NCI-H187 (cell line): Measurements from ENCODE around the gene KCTD1.

Experiments used
- DNase-seq, 2 experiments: peaks; one replicate each; lab custom pipeline; 2025; lab: John Stamatoyannopoulos, UW

The KCTD1 gene

GRCh38 chr18:26425148-26425531, 123.2 kb downstream of the KCTD1 start:
- DNase-seq = no peak

DNA sequence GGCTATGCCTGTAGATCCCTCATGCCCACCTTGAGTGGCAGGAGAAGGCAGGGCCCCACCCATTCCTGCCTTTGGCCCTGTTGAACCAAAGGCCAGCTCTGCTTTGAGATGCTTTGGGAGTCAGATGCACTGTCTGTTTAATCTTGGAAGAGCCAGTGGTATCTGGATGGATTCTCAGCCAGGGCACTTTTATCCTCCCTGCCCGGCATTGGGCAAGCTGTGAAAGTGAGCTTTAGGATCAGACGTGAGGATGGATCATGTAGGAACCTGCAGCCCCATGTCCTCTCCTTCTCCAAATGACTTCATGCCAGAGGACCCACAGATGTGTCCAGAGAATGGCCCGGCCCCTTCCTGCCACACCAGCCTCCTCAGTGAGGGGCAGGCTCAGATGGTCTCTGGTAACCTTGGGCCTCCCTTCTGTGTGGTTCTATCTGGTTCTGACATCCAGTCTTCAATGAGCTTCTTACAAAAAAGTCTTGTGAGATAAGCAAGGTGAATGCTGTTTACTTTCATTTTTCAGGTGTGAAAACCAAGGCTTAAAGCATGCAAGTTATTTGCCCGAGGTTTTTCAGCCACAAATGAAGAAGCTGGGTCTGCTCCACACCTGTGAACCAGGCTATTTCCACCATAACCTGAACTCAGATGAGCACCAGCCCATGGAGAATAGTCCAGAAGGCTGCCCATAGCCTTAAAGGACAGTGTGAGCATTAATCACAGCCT, 123.8 kb downstream of the KCTD1 start:
- DNase-seq = no peak

DNA sequence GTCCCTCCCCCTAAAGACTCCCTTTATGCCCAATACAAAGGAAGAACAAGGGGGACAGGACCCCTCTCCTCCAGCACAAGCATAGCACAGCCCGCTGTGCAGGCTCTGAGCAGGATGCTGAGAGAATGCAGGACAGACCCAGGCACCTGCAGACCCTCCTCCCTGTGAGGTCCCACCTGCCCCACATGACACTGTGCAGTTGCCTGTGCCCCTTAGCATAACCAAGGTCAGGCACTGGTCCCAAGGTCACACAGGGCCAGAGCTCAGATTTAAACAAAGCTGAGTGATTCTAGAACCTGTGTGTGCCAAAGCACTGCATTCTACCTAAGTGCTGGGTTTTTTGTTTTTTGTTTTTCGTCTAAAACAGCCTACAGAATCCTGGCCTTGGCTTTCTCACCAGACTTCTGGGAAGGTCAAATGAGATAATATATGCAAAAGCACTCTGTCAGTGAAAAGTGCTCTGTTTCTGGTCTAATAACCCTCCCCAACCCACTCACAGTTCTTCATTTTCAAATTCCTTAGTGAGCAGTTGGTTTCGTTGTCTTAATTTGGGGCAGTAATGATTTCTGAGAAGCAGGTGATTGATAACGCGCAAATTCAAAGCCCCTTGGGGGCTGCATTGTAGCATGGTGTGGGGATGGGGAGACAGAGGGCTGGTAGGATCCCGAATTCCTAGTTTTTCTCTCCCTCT, 125.7 kb downstream of the KCTD1 start:
- no peak for DNase-seq

GRCh38 chr18:26421931-26422330, 126.4 kb downstream of the KCTD1 start:
- no peak for DNase-seq

DNA sequence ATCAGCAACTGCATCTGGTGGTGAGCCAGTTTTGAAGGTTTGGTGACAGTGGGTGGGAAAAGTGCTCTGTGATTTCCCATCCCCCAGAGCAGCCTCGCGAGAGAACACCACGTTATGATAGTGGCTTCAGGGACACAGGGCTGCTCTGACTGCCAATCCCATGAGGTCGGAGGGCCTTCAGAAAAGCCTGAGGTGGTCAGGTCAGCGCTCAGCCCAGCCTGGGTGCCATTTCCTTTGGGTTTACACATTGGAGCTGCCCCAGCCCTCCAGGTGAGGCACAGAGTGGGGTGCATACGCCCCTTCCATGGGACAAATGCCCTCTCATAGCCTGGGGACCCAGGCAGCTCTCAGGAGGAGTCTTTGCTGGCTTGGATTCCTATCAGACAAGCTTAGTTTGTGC, 126.8 kb downstream of the KCTD1 start:
- DNase-seq = no peak

GRCh38 chr18:26419746-26420145, 128.6 kb downstream of the KCTD1 start:
- no peak for DNase-seq

DNA sequence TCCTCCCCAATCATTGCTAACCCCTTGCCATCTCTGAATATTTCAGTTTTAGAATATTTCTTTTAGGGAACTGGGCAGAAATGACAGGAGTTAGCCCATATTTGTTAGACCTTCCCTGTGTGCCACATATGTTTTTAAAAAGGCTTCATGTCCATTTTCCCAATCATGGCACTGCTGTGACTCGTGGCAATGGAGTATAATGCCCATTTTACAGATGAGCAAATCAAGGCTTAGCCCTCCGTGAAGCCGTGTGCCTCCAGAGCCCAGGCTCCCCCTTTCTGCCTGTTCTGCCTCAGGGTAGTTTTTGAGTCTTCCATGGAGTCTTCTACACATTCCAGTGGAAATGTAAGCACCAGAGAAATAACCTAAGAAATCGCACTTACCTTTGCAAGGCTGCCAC, 130.1 kb downstream of the KCTD1 start:
- no peak for DNase-seq

DNA sequence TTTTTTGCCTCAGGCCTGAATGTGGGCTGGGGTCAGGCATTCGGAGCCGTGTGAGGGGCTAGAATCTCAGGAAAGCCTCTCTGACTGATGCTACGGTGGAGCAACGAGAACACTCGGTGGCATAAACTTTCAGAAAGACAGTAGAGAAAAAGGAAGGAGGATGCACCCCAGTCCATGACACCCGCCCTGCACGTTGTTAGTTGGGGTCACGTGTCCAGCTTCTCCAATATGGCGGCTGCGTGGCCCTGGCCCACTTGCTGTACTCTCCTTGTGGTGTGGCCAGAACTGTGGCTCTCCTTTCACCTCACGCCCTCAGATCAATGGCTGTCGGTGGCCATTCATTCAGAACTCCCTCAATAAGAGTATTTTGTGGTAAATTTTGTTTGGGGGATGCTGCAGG, 131.2 kb downstream of the KCTD1 start:
- DNase-seq = no peak

GRCh38 chr18:26416652-26417150, 131.7 kb downstream of the KCTD1 start:
- DNase-seq = no peak

DNA sequence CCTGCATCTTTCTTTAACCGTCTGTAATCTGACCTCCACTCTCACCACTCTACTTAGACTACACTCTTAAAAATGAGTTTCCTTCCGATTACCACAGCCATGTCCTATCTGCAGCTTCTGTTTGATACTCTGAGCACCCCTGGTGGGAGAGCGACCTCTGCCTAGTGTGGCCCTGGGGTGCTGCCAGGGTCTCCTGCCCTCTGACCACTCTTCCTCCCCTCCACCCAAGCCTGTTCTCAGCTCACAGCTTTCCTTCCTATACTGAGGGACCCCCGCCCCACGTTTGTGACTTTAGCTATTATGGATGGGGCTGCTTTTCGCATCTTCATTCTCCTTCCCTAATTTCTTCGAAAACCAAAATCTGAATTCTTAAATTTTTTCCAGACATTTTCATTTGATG, 132.7 kb downstream of the KCTD1 start:
- DNase-seq = no peak

DNA sequence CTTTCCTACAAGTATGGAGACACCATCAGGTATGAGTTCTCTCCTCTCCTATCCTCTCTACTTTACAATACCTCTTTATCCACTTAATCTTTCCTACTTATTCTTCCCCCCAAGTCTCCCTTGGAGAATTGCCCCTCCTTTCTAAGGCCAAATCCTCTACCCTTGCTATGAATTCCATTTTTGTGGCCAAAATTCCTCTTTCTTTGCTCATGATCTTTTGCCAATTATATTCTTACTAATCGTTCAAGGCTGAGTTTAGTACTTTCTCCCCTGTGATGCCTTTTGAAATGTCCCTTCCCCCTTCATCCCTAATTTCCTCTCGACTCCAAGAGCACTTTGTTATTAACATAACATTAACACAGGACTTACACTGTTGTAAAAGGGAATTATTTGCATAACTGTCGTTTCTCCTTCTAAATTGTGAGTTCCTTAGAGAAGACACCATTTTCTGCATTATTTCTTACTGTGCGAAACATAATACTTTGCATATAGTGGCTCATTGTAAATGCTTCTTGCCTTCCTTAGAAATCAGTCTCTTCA, 133.4 kb downstream of the KCTD1 start:
- DNase-seq = no peak

- no peak for DNase-seq
Measured at GRCh38 chr18:26409091-26409490, 139.3 kb downstream of the KCTD1 start.

DNA sequence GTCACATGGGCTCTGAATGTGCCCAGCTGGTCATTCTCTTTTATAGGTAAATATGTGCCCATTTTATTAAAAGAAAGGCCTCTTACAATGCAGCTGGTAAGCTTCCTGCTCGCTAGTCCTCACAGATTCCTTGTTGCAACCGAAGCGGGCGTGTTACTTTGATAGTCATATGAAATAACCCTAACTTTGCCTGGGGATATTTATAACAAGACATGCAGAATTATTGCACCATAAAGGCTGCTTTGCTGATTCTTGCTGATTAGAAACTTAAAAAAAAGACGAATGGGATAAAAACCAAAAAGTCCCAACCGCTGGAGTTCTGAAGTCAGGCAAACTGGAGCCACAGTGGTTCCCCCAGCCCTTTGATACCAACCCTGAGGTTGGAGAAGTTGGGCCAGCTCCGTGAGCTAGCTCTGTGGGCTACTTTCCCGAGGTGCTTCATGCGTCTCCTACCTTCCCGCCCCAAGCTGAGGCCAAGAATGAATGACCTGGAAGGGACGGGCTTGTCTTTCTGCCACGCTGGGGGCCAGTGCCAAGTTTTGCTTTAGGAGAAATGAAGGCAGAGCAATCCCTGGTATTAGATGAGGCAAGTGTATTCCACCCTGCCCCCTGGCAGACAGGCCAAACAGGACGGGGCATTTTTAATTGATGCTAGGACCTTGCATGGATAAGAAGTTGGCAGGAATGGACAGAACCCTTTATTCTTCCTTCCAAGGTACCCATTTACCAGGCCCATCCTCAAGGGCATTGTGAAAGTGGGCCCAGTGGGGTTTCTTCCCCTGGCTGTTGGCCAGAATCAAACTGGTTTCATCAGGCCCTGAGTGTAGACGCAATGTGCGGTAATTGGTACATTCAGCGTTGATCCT, 140.4 kb downstream of the KCTD1 start:
- DNase-seq = no peak

DNA sequence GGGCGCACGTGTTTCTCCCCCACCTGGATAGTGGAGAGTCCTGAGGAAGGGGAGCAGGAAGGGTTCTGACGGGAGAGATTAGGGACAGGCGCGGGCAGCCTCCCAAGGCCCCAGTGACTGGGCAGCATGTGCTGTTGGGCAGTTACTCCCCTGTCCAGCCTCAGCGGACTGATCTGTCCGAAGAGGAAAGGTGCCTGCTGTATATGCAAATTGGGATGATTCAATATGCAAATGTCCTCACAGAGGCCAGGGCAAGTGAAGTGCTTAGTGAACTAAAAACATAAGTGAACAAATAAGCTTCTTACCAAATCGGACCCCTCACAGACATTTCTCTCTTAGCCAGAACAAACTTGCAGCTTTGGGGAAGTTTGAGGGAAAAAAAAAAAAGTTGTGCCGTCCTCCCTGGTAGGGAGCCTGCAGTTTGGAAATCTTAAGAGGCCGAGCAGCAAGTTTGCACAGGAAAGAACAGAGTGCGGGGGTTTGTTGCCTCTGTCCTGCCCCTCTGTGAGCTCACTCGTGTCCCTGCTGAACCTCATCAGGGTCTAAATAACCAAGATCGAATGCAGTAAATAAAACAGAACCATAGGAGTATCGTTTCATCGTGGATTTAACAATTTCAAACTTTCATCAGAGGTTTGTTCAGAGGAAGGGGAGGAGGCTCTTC, 141.4 kb downstream of the KCTD1 start:
- no peak for DNase-seq

DNA sequence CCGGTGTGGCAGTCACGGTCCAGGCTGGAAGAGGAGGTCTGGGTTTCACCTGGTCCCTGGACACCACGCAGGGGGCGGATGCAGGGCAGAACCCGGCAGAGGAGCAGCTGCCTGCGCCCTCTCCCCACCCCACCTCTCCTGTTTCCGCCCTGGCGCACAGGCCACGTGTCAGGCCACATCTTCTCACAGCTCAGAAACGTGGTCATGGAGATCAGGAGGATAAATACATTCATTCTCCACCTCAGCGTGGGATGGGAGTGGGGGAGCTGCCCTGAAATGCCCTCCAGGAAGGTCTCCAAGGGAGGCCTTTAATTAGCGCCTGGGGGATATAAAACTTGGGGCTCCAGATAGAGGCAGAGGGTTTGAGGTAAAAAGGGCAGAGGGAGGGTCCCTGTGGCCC, 142.0 kb downstream of the KCTD1 start:
- no peak for DNase-seq

- DNase-seq = no peak
Measured at GRCh38 chr18:26405190-26405801, 143.1 kb downstream of the KCTD1 start.
